RPMI7951 (cell line): ENCODE results near the gene FGD2. TPM values are rescaled to one million over a fixed set of nuclear protein-coding genes. Genes with fewer than 3 reads are reported as not detected.
"Not testable (repeated sequence)": the region's sequence is repeated elsewhere in the genome, so short reads cannot be mapped to it uniquely, and the experiment has no call there.

Source experiments
- DNase-seq: peaks from one replicate; pipeline ENCODE4 v3.0.0-alpha.2; 2012; ENCODE audit warnings: low read depth
- total RNA-seq: library from RNA; depleted of rRNA; stranded (reverse); fragments of >200 nt; shearing (Covaris generic); gene quantifications from 2 replicates; pipeline ENCODE4 v1.2.3, GENCODE V29; 2014

FGD2 gene
- total RNA-seq, 1 experiment from 2014 or later: not detected

GRCh38 chr6:37039958-37040357 is 34.5 kb downstream of the FGD2 start:
- no peak for DNase-seq

- DNase-seq: no peak
These were observed 36.1 kb downstream of the FGD2 start for GRCh38 chr6:37041521-37041920.

- DNase-seq: no peak
These were observed 36.7 kb downstream of the FGD2 start for GRCh38 chr6:37042150-37042549.

GRCh38 chr6:37043091-37043490 is 37.6 kb downstream of the FGD2 start:
- not testable (repeated sequence) for DNase-seq

GRCh38 chr6:37047346-37047688 is 41.9 kb downstream of the FGD2 start:
- DNase-seq: no peak

- DNase-seq: no peak
These were observed 42.4 kb downstream of the FGD2 start for GRCh38 chr6:37047689-37048402.

- no peak for DNase-seq
These were observed 43.0 kb downstream of the FGD2 start for GRCh38 chr6:37048403-37048850.

GRCh38 chr6:37048851-37049757 is 43.6 kb downstream of the FGD2 start:
- DNase-seq: peak; percentile 93

- DNase-seq: no peak
These were observed 44.2 kb downstream of the FGD2 start for GRCh38 chr6:37049758-37050044.

GRCh38 chr6:37050045-37050853 is 44.8 kb downstream of the FGD2 start:
- DNase-seq: no peak

GRCh38 chr6:37050854-37051137 is 45.3 kb downstream of the FGD2 start:
- no peak for DNase-seq

GRCh38 chr6:37051138-37052026 is 45.9 kb downstream of the FGD2 start:
- peak; percentile 68 for DNase-seq

- DNase-seq: no peak
These were observed 46.7 kb downstream of the FGD2 start for GRCh38 chr6:37052027-37052628.

- DNase-seq: no peak
These were observed 48.2 kb downstream of the FGD2 start for GRCh38 chr6:37053683-37054082.

GRCh38 chr6:37054171-37054570 is 48.7 kb downstream of the FGD2 start:
- DNase-seq: no peak

- no peak for DNase-seq
These were observed 49.1 kb downstream of the FGD2 start for GRCh38 chr6:37054580-37054979.

GRCh38 chr6:37056112-37056403 is 50.6 kb downstream of the FGD2 start:
- no peak for DNase-seq

GRCh38 chr6:37056439-37057127 is 51.1 kb downstream of the FGD2 start:
- DNase-seq: no peak

- no peak for DNase-seq
These were observed 51.6 kb downstream of the FGD2 start for GRCh38 chr6:37057128-37057471.

GRCh38 chr6:37057678-37058077 is 52.2 kb downstream of the FGD2 start:
- DNase-seq: no peak

GRCh38 chr6:37058084-37058586 is 52.7 kb downstream of the FGD2 start:
- DNase-seq: no peak
